HL-60 (cell line): ENCODE data around the gene SOX15.

Experiments
- DNase-seq, 2 experiments: peaks; one replicate each; pipeline ENCODE4 v3.0.0-alpha.2; 2010 to 2020; ENCODE audit warnings: low read depth in 1 of 2, low spot score in 1 of 2
- H3K27ac ChIP-seq: fragments of 250-450 bp; sonication (Bioruptor Pico); replicated peaks from 2 replicates; pipeline ENCODE4 v1.5.1; 2020; ENCODE audit warnings: mild to moderate bottlenecking, moderate library complexity
- H3K27me3 ChIP-seq: fragments of 250-450 bp; sonication (Bioruptor Pico); 2 replicates; pipeline ENCODE4 v1.5.1; 2021; ENCODE audit warnings: mild to moderate bottlenecking, moderate library complexity; ENCODE audit not compliant: insufficient read depth, poor library complexity, severe bottlenecking
- H3K4me3 ChIP-seq: replicated peaks from 2 replicates; pipeline ENCODE4 v1.5.1; 2011; ENCODE audit warnings: mild to moderate bottlenecking, control low read depth, low read length; ENCODE audit not compliant: insufficient read depth
- GABPA ChIP-seq: IDR thresholded peaks from 2 replicates; pipeline ENCODE4 v1.6.1; 2012; ENCODE audit warnings: low read depth
- POLR2AphosphoS5 ChIP-seq: IDR thresholded peaks from 2 replicates; pipeline ENCODE4 v1.6.1; 2012; ENCODE audit warnings: low read depth
- SPI1 ChIP-seq: IDR thresholded peaks from 2 replicates; pipeline ENCODE4 v1.6.1; 2012; ENCODE audit warnings: low read depth, mild to moderate bottlenecking, borderline replicate concordance
- TF ChIP-seq, protein P1 (sequence below): IDR thresholded peaks from one replicate; pipeline ENCODE4 v1.5.1; 2011; ENCODE audit warnings: low read length, control low read depth, inconsistent platforms; ENCODE audit not compliant: insufficient read depth
- TF ChIP-seq, protein P2 (sequence below): IDR thresholded peaks from 2 replicates; pipeline ENCODE4 v1.6.1; 2012; ENCODE audit warnings: low read depth; ENCODE audit not compliant: insufficient replicate concordance

Gene SOX15

DNA sequence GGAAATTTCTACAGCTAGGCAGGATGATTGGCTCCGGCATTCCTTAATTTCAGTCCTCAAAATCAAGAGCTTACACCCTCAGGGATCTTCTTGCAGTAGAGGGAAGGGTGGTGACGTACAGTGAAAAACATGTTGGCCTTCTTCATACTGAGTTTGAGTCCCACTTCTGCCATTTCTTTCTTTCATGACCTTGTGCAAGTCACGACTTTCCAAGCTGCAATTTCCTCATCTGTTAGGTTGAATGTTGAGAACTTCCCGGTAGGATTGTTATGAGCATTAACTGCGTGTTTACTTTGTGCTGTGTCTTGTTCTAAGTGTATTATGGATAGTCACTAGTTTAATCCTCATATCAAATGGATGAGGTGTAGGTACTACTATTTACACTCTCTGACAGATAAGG lies 20.3 kb downstream of the SOX15 start:
- Histone ChIP-seq H3K27ac (no peak overlapping the region), H3K27me3 (no peaks in the 10 kb centered on the region), H3K4me3 (no peak overlapping the region)
- TF ChIP-seq POLR2AphosphoS5 (no peak), GABPA (no peak), SPI1 (no peak)
- TF ChIP-seq, protein P1, sequence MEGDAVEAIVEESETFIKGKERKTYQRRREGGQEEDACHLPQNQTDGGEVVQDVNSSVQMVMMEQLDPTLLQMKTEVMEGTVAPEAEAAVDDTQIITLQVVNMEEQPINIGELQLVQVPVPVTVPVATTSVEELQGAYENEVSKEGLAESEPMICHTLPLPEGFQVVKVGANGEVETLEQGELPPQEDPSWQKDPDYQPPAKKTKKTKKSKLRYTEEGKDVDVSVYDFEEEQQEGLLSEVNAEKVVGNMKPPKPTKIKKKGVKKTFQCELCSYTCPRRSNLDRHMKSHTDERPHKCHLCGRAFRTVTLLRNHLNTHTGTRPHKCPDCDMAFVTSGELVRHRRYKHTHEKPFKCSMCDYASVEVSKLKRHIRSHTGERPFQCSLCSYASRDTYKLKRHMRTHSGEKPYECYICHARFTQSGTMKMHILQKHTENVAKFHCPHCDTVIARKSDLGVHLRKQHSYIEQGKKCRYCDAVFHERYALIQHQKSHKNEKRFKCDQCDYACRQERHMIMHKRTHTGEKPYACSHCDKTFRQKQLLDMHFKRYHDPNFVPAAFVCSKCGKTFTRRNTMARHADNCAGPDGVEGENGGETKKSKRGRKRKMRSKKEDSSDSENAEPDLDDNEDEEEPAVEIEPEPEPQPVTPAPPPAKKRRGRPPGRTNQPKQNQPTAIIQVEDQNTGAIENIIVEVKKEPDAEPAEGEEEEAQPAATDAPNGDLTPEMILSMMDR: no peak
- TF ChIP-seq, protein P2, sequence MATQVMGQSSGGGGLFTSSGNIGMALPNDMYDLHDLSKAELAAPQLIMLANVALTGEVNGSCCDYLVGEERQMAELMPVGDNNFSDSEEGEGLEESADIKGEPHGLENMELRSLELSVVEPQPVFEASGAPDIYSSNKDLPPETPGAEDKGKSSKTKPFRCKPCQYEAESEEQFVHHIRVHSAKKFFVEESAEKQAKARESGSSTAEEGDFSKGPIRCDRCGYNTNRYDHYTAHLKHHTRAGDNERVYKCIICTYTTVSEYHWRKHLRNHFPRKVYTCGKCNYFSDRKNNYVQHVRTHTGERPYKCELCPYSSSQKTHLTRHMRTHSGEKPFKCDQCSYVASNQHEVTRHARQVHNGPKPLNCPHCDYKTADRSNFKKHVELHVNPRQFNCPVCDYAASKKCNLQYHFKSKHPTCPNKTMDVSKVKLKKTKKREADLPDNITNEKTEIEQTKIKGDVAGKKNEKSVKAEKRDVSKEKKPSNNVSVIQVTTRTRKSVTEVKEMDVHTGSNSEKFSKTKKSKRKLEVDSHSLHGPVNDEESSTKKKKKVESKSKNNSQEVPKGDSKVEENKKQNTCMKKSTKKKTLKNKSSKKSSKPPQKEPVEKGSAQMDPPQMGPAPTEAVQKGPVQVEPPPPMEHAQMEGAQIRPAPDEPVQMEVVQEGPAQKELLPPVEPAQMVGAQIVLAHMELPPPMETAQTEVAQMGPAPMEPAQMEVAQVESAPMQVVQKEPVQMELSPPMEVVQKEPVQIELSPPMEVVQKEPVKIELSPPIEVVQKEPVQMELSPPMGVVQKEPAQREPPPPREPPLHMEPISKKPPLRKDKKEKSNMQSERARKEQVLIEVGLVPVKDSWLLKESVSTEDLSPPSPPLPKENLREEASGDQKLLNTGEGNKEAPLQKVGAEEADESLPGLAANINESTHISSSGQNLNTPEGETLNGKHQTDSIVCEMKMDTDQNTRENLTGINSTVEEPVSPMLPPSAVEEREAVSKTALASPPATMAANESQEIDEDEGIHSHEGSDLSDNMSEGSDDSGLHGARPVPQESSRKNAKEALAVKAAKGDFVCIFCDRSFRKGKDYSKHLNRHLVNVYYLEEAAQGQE: no peak
- no peak for DNase-seq

DNA sequence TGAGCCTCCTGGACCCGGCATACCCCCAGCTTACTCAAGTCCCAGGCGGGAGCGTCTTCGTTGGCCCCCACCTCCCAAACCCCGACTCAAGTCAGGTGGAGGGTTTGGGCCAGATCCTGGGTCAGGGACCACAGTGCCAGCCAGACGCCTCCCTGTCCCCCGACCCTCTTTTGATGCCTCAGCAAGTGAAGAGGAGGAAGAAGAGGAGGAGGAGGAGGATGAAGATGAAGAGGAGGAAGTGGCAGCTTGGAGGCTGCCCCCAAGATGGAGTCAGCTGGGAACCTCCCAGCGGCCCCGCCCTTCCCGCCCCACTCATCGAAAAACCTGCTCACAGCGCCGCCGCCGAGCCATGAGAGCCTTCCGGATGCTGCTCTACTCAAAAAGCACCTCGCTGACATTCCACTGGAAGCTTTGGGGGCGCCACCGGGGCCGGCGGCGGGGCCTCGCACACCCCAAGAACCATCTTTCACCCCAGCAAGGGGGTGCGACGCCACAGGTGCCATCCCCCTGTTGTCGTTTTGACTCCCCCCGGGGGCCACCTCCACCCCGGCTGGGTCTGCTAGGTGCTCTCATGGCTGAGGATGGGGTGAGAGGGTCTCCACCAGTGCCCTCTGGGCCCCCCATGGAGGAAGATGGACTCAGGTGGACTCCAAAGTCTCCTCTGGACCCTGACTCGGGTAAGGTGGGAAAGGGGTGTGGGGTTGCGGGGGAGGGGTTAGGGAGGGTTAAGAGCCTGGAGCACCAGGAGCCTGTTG lies 26.6 kb downstream of the SOX15 start:
- no peak for DNase-seq
- peak overlapping the region; percentile 74 for H3K4me3 ChIP-seq
- H3K27me3 ChIP-seq: no peaks in the 10 kb centered on the region
- no peak overlapping the region for H3K27ac ChIP-seq
- TF ChIP-seq, protein P1: no peak
- TF ChIP-seq GABPA (no peak), SPI1 (no peak), POLR2AphosphoS5 (no peak)
- TF ChIP-seq, protein P2: no peak

DNA sequence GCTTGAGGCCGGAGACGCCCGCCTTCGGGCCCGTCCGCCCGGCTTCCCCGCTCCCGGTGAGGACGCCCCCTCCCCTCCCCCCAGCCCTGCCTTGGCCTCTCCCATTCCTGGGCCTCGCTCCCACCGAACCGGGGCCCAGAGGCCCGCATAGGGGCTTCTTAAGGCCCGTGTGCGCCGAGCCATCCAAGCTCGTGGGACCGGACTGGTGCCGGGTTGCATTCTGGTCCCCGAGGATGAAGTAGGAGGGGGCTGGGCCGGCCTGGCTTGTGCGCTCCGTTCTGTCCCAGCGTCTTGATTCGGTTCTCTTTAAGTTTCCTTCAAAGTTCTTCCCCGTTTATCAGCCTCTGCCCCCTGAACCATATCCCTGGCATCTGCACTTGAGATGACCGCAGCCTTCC lies 27.7 kb downstream of the SOX15 start:
- TF ChIP-seq POLR2AphosphoS5 (no peak), SPI1 (no peak), GABPA (no peak)
- TF ChIP-seq, protein P2: no peak
- TF ChIP-seq, protein P1: no peak
- Histone ChIP-seq H3K27me3 (no peaks in the 10 kb centered on the region), H3K4me3 (peak overlapping the region; percentile 74), H3K27ac (peak overlapping the region; percentile 85)
- DNase-seq: no peak
